Sigmoid colon (tissue), 3 donors: ENCODE results near the gene NUDT4.

ENCODE experiments used
- POLR2A ChIP-seq, 2 donors: fragments of 450-650 bp; IDR thresholded peaks; one replicate each; pipeline ENCODE4 v1.6.1; 2016; ENCODE audit warnings: antibody characterized with exemption in 2 of 2, mild to moderate bottlenecking in 2 of 2, moderate library complexity in 2 of 2
- TF ChIP-seq, protein P1 (sequence below), 4 experiments: fragments of 450-650 bp in 3 of 4; fragments of 200-600 bp in 1 of 4; IDR thresholded peaks; one replicate each; pipeline ENCODE4 v1.5.1; 2016 to 2019; ENCODE audit warnings: antibody characterized with exemption in 4 of 4, mild to moderate bottlenecking in 3 of 4, moderate library complexity in 2 of 4

DNA sequence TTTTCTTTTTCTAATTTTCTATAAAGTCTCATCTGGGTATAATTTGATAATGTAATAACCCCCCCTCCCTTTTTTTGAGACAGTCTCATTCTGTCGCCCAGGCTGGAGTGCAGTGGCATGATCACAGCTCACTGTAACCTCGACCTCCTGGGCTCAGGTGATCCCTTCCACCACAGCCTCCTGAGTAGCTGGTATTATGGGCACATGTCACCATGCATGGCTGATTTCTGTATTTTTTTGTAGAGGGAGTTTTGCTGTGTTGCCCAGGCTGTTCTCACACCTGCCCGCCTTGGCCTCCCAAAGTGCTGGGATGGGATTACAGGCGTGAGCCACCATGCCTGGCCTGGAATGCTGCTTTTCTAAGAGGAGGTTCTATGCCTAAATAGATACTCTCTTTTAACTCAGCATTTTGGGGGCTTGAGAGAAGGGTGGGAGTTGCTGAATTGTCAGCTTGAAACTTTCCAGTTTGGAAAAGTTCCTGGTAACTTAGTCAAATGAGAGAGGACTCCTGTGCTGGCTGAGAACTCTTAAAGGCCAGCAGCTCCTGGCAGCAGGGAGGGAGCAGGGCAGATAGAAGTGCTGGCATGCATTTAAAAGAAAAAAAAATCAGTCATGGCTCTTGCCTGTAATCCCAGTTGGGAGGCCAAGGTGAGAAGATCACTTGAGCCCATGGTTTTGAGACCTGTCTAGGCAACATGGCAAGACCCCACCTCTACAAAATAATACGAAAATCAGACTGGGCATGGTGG is 13.0 kb downstream of the NUDT4 start:
- TF ChIP-seq, protein P1, sequence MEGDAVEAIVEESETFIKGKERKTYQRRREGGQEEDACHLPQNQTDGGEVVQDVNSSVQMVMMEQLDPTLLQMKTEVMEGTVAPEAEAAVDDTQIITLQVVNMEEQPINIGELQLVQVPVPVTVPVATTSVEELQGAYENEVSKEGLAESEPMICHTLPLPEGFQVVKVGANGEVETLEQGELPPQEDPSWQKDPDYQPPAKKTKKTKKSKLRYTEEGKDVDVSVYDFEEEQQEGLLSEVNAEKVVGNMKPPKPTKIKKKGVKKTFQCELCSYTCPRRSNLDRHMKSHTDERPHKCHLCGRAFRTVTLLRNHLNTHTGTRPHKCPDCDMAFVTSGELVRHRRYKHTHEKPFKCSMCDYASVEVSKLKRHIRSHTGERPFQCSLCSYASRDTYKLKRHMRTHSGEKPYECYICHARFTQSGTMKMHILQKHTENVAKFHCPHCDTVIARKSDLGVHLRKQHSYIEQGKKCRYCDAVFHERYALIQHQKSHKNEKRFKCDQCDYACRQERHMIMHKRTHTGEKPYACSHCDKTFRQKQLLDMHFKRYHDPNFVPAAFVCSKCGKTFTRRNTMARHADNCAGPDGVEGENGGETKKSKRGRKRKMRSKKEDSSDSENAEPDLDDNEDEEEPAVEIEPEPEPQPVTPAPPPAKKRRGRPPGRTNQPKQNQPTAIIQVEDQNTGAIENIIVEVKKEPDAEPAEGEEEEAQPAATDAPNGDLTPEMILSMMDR (IDR thresholded peaks at IDR 0.05), result no peak
- no peak for TF ChIP-seq POLR2A (IDR thresholded peaks at IDR 0.05)
